ENCODE measurements around the gene KRTAP4-5.
"Not testable (repeated sequence)": the region's sequence is repeated elsewhere in the genome, so short reads cannot be mapped to it uniquely, and the experiment has no call there.

KRTAP4-5 gene

GRCh38 chr17:41147531-41148204, 2.0 kb downstream of the KRTAP4-5 start:
- DNase-seq (ENCODE audit: low read depth in 2 of 2) = no peak

- no peak for DNase-seq (ENCODE audit: low read depth in 2 of 2)
Observed at GRCh38 chr17:41145261-41145660, 4.4 kb downstream of the KRTAP4-5 start.

- no peak for DNase-seq (ENCODE audit: low read depth in 2 of 2)
Observed at GRCh38 chr17:41144846-41145245, 4.8 kb downstream of the KRTAP4-5 start.

GRCh38 chr17:41141361-41141760, 8.3 kb downstream of the KRTAP4-5 start:
- no peak for DNase-seq (ENCODE audit: low read depth in 2 of 2)

- DNase-seq (ENCODE audit: low read depth in 2 of 2) = no peak
Observed at GRCh38 chr17:41140360-41141131, 9.1 kb downstream of the KRTAP4-5 start, which contains the start of gene KRTAP4-6. TSS of gene KRTAP4-6 (minus strand) at chr17:41140544. CDS start at chr17:41140487, 57 bp downstream.

GRCh38 chr17:41139865-41140264, 9.8 kb downstream of the KRTAP4-5 start:
- DNase-seq (ENCODE audit: low read depth in 2 of 2) = not testable (repeated sequence)

GRCh38 chr17:41133880-41134735, 15.5 kb downstream of the KRTAP4-5 start:
- DNase-seq (ENCODE audit: low read depth in 2 of 2) = no peak

- no peak for DNase-seq (ENCODE audit: low read depth in 2 of 2)
Observed at GRCh38 chr17:41131979-41132378, 17.6 kb downstream of the KRTAP4-5 start.

GRCh38 chr17:41127371-41127770, 22.3 kb downstream of the KRTAP4-5 start:
- DNase-seq (ENCODE audit: low read depth in 2 of 2) = no peak

GRCh38 chr17:41126412-41126811, 23.2 kb downstream of the KRTAP4-5 start:
- DNase-seq (ENCODE audit: low read depth in 2 of 2) = no peak

GRCh38 chr17:41125064-41125463, 24.6 kb downstream of the KRTAP4-5 start:
- no peak for DNase-seq (ENCODE audit: low read depth in 2 of 2)

- DNase-seq (ENCODE audit: low read depth in 2 of 2) = not testable (repeated sequence)
Observed at GRCh38 chr17:41123991-41124371, 25.6 kb downstream of the KRTAP4-5 start, which contains the start of gene KRTAP4-12. TSS of gene KRTAP4-12 (minus strand) at chr17:41124182. CDS start at chr17:41124122, 60 bp downstream.

- not testable (repeated sequence) for DNase-seq (ENCODE audit: low read depth in 2 of 2)
Observed at GRCh38 chr17:41123292-41123990, 26.2 kb downstream of the KRTAP4-5 start.

GRCh38 chr17:41121742-41122141, 27.9 kb downstream of the KRTAP4-5 start:
- DNase-seq (ENCODE audit: low read depth in 2 of 2) = no peak

GRCh38 chr17:41119696-41120690, 29.6 kb downstream of the KRTAP4-5 start:
- DNase-seq (ENCODE audit: low read depth in 2 of 2) = not testable (repeated sequence)

GRCh38 chr17:41118721-41119120, 30.9 kb downstream of the KRTAP4-5 start:
- no peak for DNase-seq (ENCODE audit: low read depth in 2 of 2)

GRCh38 chr17:41117846-41118386, 31.7 kb downstream of the KRTAP4-5 start, which contains the start of gene KRTAP4-11:
TSS of gene KRTAP4-11 (minus strand) at chr17:41118373. CDS start at chr17:41118315, 58 bp downstream.
- not testable (repeated sequence) for DNase-seq (ENCODE audit: low read depth in 2 of 2)

GRCh38 chr17:41116297-41116696, 33.3 kb downstream of the KRTAP4-5 start:
- no peak for DNase-seq (ENCODE audit: low read depth in 2 of 2)

GRCh38 chr17:41111151-41111885, 38.3 kb downstream of the KRTAP4-5 start:
- DNase-seq (ENCODE audit: low read depth in 2 of 2) = no peak
